ENCODE data around the gene TTBK1.

Gene TTBK1

DNA sequence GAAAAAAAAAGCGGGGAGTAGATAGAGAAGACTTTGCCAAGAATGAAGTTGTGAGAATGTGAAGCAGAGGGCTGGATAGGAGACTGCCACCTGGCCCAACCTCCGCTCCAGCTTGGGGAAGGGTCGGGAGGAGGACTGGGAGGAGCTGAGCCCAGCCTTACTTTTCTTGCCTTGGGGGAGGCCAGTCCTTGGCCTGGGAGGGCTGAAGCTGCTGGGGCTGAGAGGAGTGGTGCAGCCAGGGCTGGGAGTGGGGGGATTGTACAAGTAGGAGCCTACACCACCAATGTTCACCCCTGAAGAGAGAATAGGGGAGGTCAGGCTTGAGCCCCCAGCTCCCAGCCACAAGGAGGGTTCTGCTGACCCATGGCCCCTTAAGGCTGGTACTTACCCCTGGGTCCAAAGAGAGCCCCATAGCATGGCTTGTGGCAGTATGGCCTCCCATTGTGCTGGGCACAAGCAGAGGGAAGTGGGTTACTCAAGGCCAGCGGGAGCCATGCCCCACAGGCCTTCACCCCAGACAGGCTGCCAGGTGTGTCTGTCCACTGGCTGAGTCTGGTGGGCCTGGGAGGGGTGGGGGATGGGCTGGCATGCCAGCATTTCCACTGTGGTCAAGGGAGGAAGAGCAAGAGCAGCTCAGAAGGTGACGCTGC is 64.3 kb downstream of the TTBK1 start:
- no peak for DNase-seq

DNA sequence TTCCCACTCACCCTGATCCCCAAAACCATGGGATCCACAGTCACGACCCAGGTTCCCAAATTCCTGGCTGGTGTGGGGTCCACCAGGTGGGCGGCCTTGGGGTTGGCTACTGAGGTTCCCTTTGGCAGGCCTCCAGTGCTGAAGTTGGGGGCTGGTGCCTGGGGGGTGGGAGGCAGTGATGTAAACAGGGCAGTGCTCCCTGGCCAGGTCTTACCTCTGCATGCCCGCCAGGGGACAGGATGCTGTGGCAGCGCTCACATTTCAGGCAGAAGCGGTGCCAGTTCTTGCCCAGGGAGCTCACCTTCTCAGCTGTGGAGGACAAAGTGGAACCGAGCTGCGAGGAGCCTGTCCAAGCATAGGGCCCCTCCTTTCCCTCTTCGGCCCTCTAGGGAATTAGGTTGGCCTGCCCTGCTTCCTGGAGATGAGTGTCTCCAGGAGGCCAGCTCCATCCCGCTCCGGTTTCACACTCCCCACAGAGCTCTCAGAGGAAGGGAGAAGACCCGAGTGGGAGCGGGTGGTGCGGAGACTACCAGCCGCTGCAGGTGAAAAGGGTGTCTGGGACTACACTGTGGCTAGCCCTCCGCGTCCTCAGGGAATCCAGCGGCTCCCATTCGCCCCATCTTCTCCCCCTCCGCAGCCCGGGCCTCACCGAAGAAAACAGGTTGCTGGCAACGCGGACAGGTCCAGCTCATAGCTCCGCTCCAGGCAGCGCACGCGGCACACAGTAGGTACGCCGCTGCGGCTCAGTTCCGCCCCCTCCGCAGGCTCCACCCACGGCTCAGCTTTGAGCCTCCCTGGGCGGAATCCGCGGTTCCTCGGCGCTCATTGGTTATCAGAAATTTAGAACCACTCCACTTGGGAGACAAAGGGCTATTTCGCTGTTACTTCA is 65.1 kb downstream of the TTBK1 start, which contains the start of gene CRIP3:
TSS of gene CRIP3 (minus strand) at position 726 of the 889 bp plus-strand sequence. CDS start at position 692, 34 bp downstream.
- peak; percentile 58 for DNase-seq

DNA sequence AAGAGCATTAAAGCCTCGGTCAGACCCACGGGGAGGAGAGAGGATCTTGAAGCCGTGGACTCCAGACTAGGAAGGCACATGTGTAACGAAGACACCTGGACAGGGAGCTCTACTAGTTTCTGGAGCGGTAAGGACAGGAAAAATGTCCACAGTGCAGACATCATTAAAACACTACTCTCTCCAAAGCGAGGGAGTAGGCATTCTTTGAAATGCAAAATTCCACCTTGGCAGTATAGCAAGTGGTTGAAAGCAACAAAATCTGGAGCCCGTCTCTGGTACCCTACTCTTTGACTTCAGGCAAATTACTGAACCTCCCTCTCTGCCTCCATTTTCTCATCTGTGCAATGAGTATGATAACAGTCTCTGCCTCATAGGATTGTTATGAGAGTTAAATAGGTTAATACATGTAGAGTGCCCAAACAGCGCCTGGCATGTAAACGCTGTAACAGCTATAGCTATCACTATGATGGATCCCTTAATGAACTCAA is 65.8 kb downstream of the TTBK1 start:
- DNase-seq, result no peak

DNA sequence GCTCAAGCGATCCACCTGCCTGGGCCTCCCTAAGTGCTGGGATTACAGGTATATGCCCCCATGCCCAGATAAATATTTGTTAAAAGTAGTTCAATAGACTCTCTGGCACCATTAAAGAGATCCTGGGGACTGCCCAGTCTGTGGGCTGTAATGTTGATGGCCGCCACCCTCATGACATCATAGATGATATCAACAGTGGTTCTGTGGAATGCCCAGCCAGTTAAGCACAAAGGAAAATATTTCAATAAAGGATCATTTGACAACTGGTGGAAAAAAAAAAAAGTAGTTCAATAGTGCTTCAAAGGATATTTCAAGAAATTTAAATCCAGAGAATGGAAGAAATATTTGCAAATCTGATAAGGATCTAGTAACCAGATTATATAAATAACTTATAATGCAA is 66.9 kb downstream of the TTBK1 start:
- DNase-seq, result no peak

DNA sequence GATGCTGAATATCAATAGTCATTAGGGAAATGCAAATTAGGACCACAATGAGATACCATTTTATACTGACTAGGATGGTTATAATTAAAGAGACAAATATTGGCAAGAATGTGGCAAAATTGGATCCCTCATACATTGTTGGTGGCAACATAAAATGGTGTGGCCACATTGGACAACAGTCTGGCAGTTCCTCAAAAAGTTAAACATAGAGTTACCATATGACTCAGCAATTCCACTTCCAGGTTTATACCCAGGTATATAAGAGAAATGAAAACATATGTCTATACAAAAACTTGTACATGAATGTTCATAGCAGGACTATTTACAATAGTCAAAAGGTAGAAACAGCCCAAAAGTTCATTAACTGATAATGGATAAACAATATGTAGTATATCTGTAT is 67.3 kb downstream of the TTBK1 start:
- DNase-seq, result peak; percentile 57

DNA sequence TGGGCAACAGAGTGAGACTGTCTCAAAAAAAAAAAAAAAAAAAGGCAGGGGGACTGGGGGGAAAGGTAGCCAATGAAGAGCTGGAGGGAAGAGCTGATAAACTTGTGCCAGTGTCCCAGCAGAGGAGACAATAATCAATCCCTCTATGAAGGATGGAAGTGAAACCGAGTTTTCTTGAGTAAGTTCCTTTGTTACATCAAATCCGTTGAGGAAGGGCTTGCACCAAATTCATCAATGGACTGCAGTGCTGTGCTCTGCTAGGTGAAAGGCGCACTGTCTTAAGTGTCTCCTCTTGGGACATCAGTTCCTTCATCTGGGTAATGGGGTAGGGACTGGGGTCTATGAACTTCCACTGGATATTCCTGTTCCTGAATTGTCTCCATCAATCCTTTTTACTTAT is 68.4 kb downstream of the TTBK1 start:
- DNase-seq, result no peak

DNA sequence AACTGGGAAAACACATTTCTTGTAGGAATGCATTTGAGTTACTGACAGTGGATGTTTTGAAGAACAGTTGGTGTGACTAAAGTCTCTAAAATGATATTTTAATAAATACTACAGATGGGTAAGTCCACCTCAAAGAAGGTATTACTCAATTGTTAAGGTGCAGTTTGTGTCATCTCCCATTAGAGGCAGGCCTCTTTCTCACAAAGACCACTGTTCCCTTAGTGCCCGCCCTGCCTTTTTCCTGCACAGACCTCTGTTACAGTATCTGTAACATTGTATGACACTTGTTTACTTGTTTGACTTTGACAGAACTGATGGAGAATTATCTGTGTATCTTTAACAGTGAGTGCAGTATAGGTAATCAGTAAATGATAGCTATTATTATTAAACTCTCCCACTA is 70.5 kb downstream of the TTBK1 start:
- no peak for DNase-seq

DNA sequence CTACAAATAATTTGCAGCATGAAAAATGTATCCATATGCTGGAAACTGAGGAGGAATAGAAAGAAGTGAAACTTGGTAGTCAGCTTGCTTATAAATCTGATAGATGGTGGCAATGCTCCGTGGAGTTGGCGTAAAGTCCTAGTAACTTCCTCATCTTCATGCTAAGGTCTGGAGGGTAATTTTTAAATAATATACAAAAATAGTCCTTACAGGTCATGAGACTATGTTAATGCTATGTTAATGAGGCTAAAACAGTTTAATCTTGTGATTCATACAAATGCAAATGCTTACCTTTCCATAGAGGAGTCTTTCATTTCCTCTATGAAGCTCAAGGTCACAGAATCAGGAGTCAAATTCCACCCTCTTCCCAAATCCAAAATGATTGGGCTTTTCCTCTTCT is 74.7 kb downstream of the TTBK1 start:
- no peak for DNase-seq

DNA sequence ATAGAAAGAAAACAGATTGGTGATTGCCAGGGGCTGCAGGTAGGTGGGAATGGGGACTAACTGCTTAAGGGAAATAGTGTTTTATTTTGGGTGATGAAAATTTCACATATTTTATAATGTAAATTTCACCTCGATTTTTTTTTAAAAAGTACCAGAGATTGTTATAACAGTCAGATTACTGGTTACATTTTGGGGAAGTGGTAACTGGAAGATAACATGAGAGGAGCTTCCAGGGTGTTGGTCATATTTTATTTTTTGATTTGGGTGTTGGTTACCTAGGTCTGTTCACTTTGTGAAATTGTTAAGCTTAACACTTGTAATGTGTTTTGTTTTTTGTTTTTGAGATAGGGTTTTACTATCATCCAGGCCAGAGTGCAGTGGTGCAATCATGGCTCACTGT is 82.6 kb downstream of the TTBK1 start:
- DNase-seq, result no peak

DNA sequence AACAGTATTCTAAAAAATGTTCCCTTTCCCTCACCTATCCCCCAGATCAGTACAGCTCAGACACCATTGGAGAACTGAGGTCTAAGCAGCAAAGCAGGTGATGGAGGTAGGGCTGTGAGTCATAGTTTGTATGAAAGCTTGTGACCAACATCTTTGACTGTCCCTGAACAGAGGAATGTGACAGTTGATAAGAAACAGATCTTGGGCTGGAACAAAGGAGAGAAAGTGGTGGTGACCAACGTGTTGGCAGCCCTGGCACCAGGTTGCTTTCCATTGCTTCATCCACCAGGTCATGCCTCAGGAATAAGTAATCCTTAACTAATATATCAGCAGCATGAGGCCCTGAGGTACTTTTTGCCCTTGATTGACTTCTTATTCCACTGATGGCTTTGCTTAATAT is 85.2 kb downstream of the TTBK1 start:
- no peak for DNase-seq

DNA sequence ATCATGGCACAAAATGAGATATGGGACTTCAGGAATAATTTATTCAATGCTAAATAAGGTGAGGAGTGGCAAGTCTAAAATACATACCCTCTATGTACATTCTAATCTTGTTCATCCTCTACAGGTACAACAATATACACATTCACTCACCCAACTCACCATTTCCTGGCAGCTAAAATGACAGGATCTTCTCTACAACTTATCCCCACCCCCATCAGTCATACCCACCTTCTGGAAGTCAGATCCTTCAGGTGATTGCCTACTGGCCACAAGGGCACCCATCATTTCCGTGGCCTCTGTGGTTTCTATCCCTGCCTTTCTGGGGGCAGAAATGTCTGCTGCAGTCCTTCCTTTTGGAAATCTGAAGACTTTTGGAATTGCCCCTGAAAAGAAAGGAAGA is 88.2 kb downstream of the TTBK1 start:
- no peak for DNase-seq

DNA sequence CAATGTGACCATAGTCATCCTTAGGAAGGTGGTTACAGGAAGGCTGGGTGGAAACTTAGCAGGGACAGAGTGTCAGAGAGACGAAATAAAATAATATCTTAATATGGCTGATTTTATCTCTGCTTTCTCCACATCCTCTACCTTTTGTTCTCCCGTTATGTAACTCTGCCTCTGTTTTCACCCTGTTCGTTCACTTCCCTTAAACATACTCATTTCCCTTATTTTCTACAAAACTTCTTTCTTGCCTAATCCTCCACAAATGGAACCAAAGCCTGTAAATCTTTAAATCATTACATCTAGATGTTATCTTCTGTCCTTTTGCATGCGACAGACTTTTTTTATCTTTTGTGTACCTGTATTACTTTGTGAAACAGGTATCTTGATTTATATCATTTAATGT is 88.6 kb downstream of the TTBK1 start:
- no peak for DNase-seq

DNA sequence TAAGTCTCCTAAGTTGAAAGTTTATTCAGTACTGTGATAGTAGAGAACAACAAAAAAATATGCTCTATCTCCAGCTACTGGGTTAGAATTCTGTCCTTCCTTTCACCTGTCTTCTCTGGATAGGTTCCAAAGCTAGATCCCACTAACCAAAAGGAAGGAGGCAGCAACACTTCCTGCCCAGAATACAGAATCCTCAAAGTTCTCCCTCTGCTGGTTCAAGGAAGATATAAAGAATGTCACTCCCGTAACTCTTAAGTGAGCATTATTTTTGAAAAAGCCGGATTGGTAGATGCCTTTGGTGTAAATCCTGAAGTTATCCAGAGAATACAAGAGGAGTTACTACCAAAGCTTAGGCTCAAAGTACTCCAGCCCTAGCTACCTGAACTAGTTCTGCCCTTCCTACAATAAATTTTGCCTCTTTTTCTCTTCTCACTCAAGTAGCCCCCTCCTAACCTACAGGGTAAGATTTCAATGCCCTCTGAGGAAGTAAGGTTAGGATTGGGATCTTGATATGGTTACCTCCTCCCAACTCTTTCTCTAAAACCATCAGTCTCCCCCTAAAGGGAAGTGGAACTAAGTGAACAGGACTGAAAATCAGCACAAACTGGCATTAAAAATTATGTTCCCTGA is 91.3 kb downstream of the TTBK1 start:
- DNase-seq, result peak; percentile 72

DNA sequence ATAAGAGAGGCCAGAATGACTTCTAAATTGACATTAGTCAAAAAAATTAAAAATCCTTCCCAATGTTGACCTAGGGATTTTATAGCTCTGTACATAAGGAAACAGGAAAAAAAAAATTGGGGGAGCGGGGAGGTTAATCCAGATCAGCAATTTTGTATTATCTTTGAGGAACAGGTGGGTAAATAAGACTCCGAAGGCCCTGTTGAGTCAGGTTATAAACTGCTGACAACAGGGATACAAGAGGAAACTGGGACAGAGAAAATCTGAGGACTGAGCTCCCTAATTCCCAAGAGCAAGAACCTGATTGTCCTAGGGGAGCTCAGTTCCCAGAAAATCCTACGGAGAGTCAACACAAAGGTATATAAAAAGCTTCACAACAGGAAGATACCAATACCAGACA is 92.2 kb downstream of the TTBK1 start:
- no peak for DNase-seq

DNA sequence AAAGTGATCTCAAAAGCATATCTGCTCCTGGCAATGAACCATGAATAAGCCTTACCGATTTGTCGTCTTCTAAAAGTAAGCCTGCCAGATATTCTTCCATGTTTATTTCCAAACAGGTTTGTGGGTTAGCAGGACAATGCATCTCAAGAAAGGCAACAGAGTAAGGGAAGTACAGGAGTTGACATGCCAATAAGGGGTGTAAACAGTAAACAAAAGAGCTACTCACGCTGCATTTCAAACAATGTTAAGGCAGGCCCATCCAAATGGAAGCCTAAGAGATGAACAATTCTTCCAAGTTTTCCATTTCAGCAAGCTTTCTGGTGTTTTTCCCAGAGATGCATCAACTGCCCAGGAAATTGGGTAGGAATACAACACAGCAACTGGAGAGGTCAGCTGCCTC is 93.1 kb downstream of the TTBK1 start:
- DNase-seq, result no peak

All from hematopoietic multipotent progenitor cell treated with erythropoietin and hydrocortisone succinate and interleukin-3 and kit ligand, for 6 days (in vitro differentiated cells).